GM06990 (cell line): ENCODE measurements around the gene FZR1.

Experiments used
- DNase-seq: peaks from one replicate; pipeline ENCODE4 v3.0.0-alpha.2; 2011; ENCODE audit not compliant: insufficient read length; ENCODE audit errors: extremely low read depth
- H3K27me3 ChIP-seq: replicated peaks from 2 replicates; pipeline ENCODE4 v1.6.0; 2011; ENCODE audit warnings: low read length; ENCODE audit not compliant: control insufficient read depth, insufficient read depth
- H3K36me3 ChIP-seq: 2 replicates; pipeline ENCODE4 v1.5.1; 2011; ENCODE audit warnings: low read length; ENCODE audit not compliant: control insufficient read depth, insufficient read depth
- H3K4me3 ChIP-seq: replicated peaks from 2 replicates; pipeline ENCODE4 v1.5.1; 2011; ENCODE audit warnings: low read depth, mild to moderate bottlenecking, control low read depth, low read length
- TF ChIP-seq, protein P1 (sequence below): IDR thresholded peaks from 2 replicates; pipeline ENCODE4 v1.5.1; 2011; ENCODE audit warnings: low read length, control low read depth, mild to moderate bottlenecking, inconsistent platforms; ENCODE audit not compliant: insufficient read depth, poor library complexity, severe bottlenecking

Gene FZR1

DNA sequence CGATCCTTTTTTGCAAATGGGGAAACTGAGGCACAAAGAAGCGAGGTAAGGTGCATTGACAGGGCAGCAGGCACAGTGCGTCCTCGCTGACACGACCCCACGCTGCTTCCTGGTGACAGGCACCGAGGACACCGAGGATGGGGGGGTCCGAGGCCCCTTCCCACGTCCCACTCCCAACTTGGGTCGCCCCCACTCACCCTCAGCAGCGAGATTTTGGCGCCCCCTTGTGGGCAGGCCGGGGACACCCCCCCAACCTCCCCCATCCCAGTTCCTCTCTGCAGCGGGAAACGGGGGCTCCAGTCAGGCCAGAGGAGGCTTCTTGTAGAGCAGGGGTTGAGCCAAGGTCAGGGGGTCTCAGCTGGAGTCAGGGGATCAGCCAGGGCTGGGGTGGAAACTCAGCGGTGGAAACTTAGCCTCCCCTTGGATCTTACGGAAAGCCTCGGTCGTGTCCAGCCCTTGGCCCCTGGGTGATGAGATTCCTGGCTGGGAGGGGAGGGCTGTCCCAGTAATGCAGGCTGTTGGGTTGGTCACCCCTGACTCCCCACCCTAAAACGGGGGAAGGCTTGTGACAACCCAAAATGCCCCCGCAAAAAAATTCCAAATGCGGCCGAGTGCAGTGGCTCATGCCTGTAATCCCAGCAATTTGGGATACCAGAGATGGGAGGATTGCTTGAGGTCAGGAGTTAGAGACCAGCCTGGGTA is 34.0 kb upstream of the FZR1 start:
- DNase-seq: no peak
- TF ChIP-seq, protein P1, sequence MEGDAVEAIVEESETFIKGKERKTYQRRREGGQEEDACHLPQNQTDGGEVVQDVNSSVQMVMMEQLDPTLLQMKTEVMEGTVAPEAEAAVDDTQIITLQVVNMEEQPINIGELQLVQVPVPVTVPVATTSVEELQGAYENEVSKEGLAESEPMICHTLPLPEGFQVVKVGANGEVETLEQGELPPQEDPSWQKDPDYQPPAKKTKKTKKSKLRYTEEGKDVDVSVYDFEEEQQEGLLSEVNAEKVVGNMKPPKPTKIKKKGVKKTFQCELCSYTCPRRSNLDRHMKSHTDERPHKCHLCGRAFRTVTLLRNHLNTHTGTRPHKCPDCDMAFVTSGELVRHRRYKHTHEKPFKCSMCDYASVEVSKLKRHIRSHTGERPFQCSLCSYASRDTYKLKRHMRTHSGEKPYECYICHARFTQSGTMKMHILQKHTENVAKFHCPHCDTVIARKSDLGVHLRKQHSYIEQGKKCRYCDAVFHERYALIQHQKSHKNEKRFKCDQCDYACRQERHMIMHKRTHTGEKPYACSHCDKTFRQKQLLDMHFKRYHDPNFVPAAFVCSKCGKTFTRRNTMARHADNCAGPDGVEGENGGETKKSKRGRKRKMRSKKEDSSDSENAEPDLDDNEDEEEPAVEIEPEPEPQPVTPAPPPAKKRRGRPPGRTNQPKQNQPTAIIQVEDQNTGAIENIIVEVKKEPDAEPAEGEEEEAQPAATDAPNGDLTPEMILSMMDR: peak; percentile 89
- Histone ChIP-seq H3K36me3 (no peaks in the 10 kb centered on the region), H3K27me3 (no peaks in the 10 kb centered on the region), H3K4me3 (no peak overlapping the region)

DNA sequence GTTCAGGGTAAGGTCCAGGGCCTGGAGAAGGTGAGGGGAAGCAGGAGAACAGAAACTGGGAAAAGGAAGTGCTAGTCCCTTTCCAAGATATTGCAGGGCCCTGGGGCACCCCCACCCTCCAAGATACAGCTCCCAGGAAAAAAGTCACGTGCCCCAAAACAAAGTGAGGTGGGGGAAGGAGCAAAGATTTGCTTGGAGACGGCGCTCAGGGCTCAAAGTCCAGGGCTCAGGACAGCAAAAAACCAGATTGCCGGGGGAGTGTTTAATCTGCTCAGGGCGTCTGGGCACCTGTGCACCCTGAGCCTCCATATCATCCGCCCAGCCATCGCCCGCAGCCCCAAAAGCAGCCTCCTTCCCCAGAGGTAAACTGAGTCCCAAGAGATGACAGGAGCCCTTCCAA is 32.1 kb upstream of the FZR1 start:
- no peak for DNase-seq
- TF ChIP-seq, protein P1: no peak
- H3K36me3 ChIP-seq: no peaks in the 10 kb centered on the region
- H3K4me3 ChIP-seq: no peak overlapping the region
- no peaks in the 10 kb centered on the region for H3K27me3 ChIP-seq

DNA sequence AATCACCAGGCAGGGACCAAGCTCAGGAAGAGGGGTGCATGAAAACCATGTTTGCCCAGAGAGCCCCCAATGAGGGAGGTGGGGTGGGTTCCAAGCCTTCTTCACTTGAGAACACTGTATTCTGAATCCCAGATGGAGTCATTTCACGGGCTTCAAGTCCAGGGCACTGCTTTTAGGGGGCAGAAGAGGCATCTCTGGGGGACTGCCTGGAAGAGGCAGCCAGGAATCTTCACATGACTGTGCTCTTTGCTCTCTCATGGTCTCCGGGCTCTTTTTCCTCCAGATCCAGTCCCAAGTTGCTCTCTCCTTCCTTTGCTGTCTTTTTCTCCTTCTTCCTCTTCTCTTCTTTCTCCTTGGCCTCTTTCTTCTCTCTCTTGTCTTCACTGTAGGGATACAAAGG is 31.5 kb upstream of the FZR1 start:
- Histone ChIP-seq H3K27me3 (no peaks in the 10 kb centered on the region), H3K4me3 (no peak overlapping the region), H3K36me3 (no peaks in the 10 kb centered on the region)
- TF ChIP-seq, protein P1: no peak
- no peak for DNase-seq

DNA sequence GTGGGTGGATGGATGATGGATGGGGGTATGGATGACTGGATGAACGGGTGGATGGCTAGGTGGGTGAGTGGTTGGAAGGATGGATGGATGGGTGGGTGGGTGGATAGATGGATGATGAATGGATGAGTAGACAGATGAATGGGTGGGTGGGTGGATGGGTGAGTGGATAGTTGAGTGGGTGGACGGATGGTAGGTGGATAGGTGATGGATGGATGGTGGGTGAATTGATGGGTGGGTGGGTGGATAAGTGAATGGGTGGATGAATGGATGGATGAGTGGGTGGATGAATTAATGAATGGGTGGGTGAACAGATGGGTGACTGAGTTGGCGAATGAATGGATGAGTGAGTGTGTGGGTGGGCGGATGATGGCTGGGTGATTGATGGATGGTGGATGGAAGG is 30.7 kb upstream of the FZR1 start:
- TF ChIP-seq, protein P1: no peak
- Histone ChIP-seq H3K27me3 (no peaks in the 10 kb centered on the region), H3K4me3 (no peak overlapping the region), H3K36me3 (no peaks in the 10 kb centered on the region)
- DNase-seq: no peak

DNA sequence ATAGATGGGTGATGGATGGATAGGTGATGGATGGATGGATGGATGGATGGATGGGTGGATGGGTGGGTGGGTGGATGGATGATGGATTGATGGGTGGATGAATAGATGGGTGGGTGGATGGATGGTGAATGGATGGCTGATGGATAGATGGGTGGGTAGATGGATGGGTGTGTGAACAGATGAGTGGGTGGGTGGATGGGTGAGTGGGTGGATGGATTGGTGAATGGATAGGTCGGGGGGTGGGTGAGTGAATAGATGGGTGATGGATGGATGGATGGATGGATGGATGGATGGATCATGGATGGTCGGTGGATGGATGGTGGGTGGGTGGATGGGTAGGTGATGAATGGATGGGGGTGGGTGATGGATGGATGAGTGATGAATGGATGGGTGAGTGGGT is 29.3 kb upstream of the FZR1 start:
- Histone ChIP-seq H3K36me3 (no peaks in the 10 kb centered on the region), H3K4me3 (no peak overlapping the region), H3K27me3 (no peaks in the 10 kb centered on the region; the same call in 1 of the 2 replicates)
- no peak for DNase-seq
- TF ChIP-seq, protein P1: no peak

DNA sequence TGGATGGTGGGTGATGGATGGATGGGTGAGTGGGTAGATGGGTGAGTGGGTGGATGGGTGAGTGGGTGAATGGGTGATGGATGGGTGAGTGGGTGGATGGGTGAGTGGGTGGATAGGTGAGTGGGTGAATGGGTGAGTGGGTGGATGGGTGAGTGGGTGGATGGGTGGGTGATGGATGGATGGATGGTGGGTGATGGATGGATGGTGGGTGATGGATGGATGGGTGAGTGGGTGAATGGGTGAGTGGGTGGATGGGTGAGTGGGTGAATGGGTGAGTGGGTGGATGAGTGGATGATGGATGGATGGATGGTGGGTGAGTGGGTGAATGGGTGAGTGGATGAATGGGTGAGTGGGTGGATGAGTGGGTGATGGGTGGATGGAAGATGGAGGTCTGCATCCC is 28.6 kb upstream of the FZR1 start:
- Histone ChIP-seq H3K27me3 (no peaks in the 10 kb centered on the region; the same call in 1 of the 2 replicates), H3K4me3 (no peak overlapping the region), H3K36me3 (no peaks in the 10 kb centered on the region)
- DNase-seq: no peak
- TF ChIP-seq, protein P1: no peak
